GM12878 (cell line): ENCODE measurements around the gene SPG7.

Source experiments
- BRCA1 ChIP-seq: IDR thresholded peaks from 2 replicates; pipeline ENCODE4 v1.6.1; 2011; ENCODE audit warnings: low read depth, low read length, improper control_type of control experiment
- FOS ChIP-seq: IDR thresholded peaks from 3 replicates; pipeline ENCODE4 v1.6.1; 2011; ENCODE audit warnings: borderline replicate concordance; ENCODE audit not compliant: insufficient read length; ENCODE audit errors: extremely low read depth
- GABPA ChIP-seq: IDR thresholded peaks from 2 replicates; pipeline ENCODE4 v1.6.1; 2014; ENCODE audit warnings: antibody characterized with exemption, low read depth, mild to moderate bottlenecking, inconsistent platforms
- JUNB ChIP-seq: IDR thresholded peaks from 2 replicates; pipeline ENCODE4 v1.6.1; 2016; ENCODE audit warnings: antibody characterized with exemption, mild to moderate bottlenecking
- MXI1 ChIP-seq: fragments of 150-350 bp; IDR thresholded peaks from 2 replicates; pipeline ENCODE4 v1.6.1; 2011; ENCODE audit warnings: low read depth, mild to moderate bottlenecking, inconsistent platforms, low read length, improper control_type of control experiment
- TAF1 ChIP-seq: IDR thresholded peaks from 2 replicates; pipeline ENCODE4 v1.6.1; 2011; ENCODE audit warnings: mild to moderate bottlenecking, low read depth, low read length, borderline replicate concordance
- YY1 ChIP-seq: IDR thresholded peaks from 2 replicates; pipeline ENCODE4 v1.6.1; 2011; ENCODE audit warnings: low read depth, mild to moderate bottlenecking, low read length
- ZNF217 ChIP-seq: fragments of 450-650 bp; IDR thresholded peaks from 2 replicates; pipeline ENCODE4 v1.6.1; 2017; ENCODE audit warnings: antibody characterized with exemption, mild to moderate bottlenecking
- TF ChIP-seq, protein P1 (sequence below), 3 experiments: IDR thresholded peaks in 2 of 3; conservative IDR thresholded peaks in 1 of 3; 2 replicates each; pipeline ENCODE4 v1.5.1; 2011; ENCODE audit warnings: low read depth in 3 of 3, low read length in 3 of 3, mild to moderate bottlenecking in 3 of 3, control low read depth in 2 of 3, moderate library complexity in 2 of 3, inconsistent platforms in 1 of 3, mixed read lengths in 1 of 3; ENCODE audit not compliant: control insufficient read depth in 2 of 3, insufficient read depth in 1 of 3; ENCODE audit errors: extremely low read depth in 1 of 3
- TF ChIP-seq, protein P2 (sequence below): IDR thresholded peaks from 2 replicates; pipeline ENCODE4 v1.6.1; 2012; ENCODE audit warnings: mild to moderate bottlenecking, low read depth, low read length
- TF ChIP-seq, protein P3 (sequence below): IDR thresholded peaks from 2 replicates; pipeline ENCODE4 v1.6.1; 2012; ENCODE audit warnings: low read depth, low read length, improper control_type of control experiment
- TF ChIP-seq, protein P4 (sequence below): fragments of 450-650 bp; IDR thresholded peaks from 2 replicates; pipeline ENCODE4 v1.6.1; 2017; ENCODE audit warnings: mild to moderate bottlenecking

DNA sequence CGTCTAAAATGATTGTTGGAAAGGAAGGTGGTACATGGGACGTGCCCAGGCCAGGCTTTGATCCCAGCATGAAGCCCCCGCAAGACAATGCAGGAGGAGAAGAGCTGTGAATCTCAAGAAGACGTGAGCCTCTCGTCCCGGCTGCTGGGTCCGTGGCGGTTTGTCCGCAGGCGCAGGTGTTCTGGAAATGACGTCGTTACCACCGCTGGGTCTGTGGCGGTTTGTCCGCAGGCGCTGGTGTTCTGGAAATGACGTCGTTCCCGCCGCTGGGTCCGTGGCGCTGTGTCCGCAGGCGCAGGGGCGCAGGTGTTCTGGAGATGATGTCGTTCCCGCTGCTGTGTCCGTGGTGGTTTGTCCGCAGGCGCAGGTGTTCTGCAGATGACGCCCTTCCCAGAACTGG, 14.1 kb downstream of the SPG7 start:
- TF ChIP-seq, protein P1, sequence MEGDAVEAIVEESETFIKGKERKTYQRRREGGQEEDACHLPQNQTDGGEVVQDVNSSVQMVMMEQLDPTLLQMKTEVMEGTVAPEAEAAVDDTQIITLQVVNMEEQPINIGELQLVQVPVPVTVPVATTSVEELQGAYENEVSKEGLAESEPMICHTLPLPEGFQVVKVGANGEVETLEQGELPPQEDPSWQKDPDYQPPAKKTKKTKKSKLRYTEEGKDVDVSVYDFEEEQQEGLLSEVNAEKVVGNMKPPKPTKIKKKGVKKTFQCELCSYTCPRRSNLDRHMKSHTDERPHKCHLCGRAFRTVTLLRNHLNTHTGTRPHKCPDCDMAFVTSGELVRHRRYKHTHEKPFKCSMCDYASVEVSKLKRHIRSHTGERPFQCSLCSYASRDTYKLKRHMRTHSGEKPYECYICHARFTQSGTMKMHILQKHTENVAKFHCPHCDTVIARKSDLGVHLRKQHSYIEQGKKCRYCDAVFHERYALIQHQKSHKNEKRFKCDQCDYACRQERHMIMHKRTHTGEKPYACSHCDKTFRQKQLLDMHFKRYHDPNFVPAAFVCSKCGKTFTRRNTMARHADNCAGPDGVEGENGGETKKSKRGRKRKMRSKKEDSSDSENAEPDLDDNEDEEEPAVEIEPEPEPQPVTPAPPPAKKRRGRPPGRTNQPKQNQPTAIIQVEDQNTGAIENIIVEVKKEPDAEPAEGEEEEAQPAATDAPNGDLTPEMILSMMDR (IDR thresholded peaks at IDR 0.05 in 2 of 3, conservative IDR thresholded peaks at IDR 0.05 in 1 of 3; ENCODE audit: control insufficient read depth in 2 of 3, extremely low read depth in 1 of 3, insufficient read depth in 1 of 3, low read depth in 3 of 3, low read length in 3 of 3), result no peak
- TF ChIP-seq FOS (no peak), JUNB (no peak), TAF1 (no peak), MXI1 (no peak), BRCA1 (no peak), GABPA (no peak), ZNF217 (no peak), YY1 (no peak)
- TF ChIP-seq, protein P2, sequence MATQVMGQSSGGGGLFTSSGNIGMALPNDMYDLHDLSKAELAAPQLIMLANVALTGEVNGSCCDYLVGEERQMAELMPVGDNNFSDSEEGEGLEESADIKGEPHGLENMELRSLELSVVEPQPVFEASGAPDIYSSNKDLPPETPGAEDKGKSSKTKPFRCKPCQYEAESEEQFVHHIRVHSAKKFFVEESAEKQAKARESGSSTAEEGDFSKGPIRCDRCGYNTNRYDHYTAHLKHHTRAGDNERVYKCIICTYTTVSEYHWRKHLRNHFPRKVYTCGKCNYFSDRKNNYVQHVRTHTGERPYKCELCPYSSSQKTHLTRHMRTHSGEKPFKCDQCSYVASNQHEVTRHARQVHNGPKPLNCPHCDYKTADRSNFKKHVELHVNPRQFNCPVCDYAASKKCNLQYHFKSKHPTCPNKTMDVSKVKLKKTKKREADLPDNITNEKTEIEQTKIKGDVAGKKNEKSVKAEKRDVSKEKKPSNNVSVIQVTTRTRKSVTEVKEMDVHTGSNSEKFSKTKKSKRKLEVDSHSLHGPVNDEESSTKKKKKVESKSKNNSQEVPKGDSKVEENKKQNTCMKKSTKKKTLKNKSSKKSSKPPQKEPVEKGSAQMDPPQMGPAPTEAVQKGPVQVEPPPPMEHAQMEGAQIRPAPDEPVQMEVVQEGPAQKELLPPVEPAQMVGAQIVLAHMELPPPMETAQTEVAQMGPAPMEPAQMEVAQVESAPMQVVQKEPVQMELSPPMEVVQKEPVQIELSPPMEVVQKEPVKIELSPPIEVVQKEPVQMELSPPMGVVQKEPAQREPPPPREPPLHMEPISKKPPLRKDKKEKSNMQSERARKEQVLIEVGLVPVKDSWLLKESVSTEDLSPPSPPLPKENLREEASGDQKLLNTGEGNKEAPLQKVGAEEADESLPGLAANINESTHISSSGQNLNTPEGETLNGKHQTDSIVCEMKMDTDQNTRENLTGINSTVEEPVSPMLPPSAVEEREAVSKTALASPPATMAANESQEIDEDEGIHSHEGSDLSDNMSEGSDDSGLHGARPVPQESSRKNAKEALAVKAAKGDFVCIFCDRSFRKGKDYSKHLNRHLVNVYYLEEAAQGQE, result no peak
- TF ChIP-seq, protein P3, sequence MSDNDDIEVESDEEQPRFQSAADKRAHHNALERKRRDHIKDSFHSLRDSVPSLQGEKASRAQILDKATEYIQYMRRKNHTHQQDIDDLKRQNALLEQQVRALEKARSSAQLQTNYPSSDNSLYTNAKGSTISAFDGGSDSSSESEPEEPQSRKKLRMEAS, result no peak
- TF ChIP-seq, protein P4, sequence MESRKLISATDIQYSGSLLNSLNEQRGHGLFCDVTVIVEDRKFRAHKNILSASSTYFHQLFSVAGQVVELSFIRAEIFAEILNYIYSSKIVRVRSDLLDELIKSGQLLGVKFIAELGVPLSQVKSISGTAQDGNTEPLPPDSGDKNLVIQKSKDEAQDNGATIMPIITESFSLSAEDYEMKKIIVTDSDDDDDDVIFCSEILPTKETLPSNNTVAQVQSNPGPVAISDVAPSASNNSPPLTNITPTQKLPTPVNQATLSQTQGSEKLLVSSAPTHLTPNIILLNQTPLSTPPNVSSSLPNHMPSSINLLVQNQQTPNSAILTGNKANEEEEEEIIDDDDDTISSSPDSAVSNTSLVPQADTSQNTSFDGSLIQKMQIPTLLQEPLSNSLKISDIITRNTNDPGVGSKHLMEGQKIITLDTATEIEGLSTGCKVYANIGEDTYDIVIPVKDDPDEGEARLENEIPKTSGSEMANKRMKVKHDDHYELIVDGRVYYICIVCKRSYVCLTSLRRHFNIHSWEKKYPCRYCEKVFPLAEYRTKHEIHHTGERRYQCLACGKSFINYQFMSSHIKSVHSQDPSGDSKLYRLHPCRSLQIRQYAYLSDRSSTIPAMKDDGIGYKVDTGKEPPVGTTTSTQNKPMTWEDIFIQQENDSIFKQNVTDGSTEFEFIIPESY, result no peak
